ENCODE measurements around the gene CD180. TPM values are rescaled to one million over a fixed set of nuclear protein-coding genes. Genes with fewer than 3 reads are reported as not detected.

Gene CD180
- total and polyA plus RNA-seq, 2 experiments from 2014 or later = 0.07 TPM; not detected in 1

GRCh38 chr5:67216564-67216963, 20.0 kb upstream of the CD180 start:
- H3K27me3 ChIP-seq = no peaks in the 10 kb centered on the region
- no peaks in the 10 kb centered on the region for H3K9me2 ChIP-seq (replicated peaks; ENCODE audit: insufficient read depth)
- H3K4me3 ChIP-seq = no peak overlapping the region
- no peak overlapping the region for H3K27ac ChIP-seq
- no peaks in the 10 kb centered on the region for H3K36me3 ChIP-seq (replicated peaks; ENCODE audit: insufficient read depth, low read depth)
- no peaks in the 10 kb centered on the region for H3K9me3 ChIP-seq (ENCODE audit: low read depth)
- no peaks in the 10 kb centered on the region for H3K79me2 ChIP-seq
- DNase-seq (ENCODE audit: low spot score) = no peak
- no peak overlapping the region for H3K4me2 ChIP-seq
- H4K20me1 ChIP-seq (ENCODE audit: insufficient read depth, poor library complexity, severe bottlenecking) = no peaks in the 10 kb centered on the region
- peaks cover 7% of the 10 kb centered on the region for H3K4me1 ChIP-seq (ENCODE audit: insufficient read depth)
- 97% methylated on average over 1 of the region's 1 CpG for WGBS (ENCODE audit: low lambda C conversion rate, missing lambda C conversion rate)
- no peak overlapping the region for H2AFZ ChIP-seq
- no peak for TF ChIP-seq CTCF (IDR thresholded peaks at IDR 0.05; ENCODE audit: poor library complexity)
- no peak for TF ChIP-seq EZH2 (IDR thresholded peaks at IDR 0.05; ENCODE audit: borderline replicate concordance)
- no peak for TF ChIP-seq EZH2phosphoT487 (IDR thresholded peaks at IDR 0.05; ENCODE audit: low read depth, severe bottlenecking, unreplicated experiment)

- WGBS (ENCODE audit: low lambda C conversion rate, missing lambda C conversion rate) = 55% methylated on average over 19 of the region's 19 CpGs
- Histone ChIP-seq H3K27me3 (no peaks in the 10 kb centered on the region), H3K4me1 (ENCODE audit: insufficient read depth) (peaks cover 7% of the 10 kb centered on the region), H3K36me3 (replicated peaks; ENCODE audit: insufficient read depth, low read depth) (no peaks in the 10 kb centered on the region), H3K9me3 (ENCODE audit: low read depth) (no peaks in the 10 kb centered on the region), H3K9me2 (replicated peaks; ENCODE audit: insufficient read depth) (no peaks in the 10 kb centered on the region), H2AFZ (peak overlapping the region; percentile 83), H3K79me2 (no peaks in the 10 kb centered on the region), H3K4me2 (peak overlapping the region; percentile 70), H3K4me3 (no peak overlapping the region), H3K27ac (peak overlapping the region; percentile 76), H4K20me1 (ENCODE audit: insufficient read depth, poor library complexity, severe bottlenecking) (no peaks in the 10 kb centered on the region)
- no peak for TF ChIP-seq EZH2 (IDR thresholded peaks at IDR 0.05; ENCODE audit: borderline replicate concordance)
- TF ChIP-seq CTCF (IDR thresholded peaks at IDR 0.05; ENCODE audit: poor library complexity) = no peak
- TF ChIP-seq EZH2phosphoT487 (IDR thresholded peaks at IDR 0.05; ENCODE audit: low read depth, severe bottlenecking, unreplicated experiment) = no peak
- DNase-seq (ENCODE audit: low spot score) = peak; percentile 52
Observed at GRCh38 chr5:67215519-67216471, 19.2 kb upstream of the CD180 start.

GRCh38 chr5:67214707-67215447, 18.3 kb upstream of the CD180 start:
- no peaks in the 10 kb centered on the region for H3K9me2 ChIP-seq (replicated peaks; ENCODE audit: insufficient read depth)
- no peaks in the 10 kb centered on the region for H3K9me3 ChIP-seq (ENCODE audit: low read depth)
- H3K4me2 ChIP-seq = peak overlapping the region; percentile 70
- peak; percentile 30 for DNase-seq (ENCODE audit: low spot score)
- peak overlapping the region; percentile 76 for H3K27ac ChIP-seq
- no peaks in the 10 kb centered on the region for H3K79me2 ChIP-seq
- 83% methylated on average over 12 of the region's 12 CpGs for WGBS (ENCODE audit: low lambda C conversion rate, missing lambda C conversion rate)
- H2AFZ ChIP-seq = peak overlapping the region; percentile 83
- no peaks in the 10 kb centered on the region for H4K20me1 ChIP-seq (ENCODE audit: insufficient read depth, poor library complexity, severe bottlenecking)
- no peak overlapping the region for H3K4me3 ChIP-seq
- TF ChIP-seq EZH2 (IDR thresholded peaks at IDR 0.05; ENCODE audit: borderline replicate concordance) (no peak), EZH2phosphoT487 (IDR thresholded peaks at IDR 0.05; ENCODE audit: low read depth, severe bottlenecking, unreplicated experiment) (no peak), CTCF (IDR thresholded peaks at IDR 0.05; ENCODE audit: poor library complexity) (no peak)
- H3K36me3 ChIP-seq (replicated peaks; ENCODE audit: insufficient read depth, low read depth) = no peaks in the 10 kb centered on the region
- no peaks in the 10 kb centered on the region for H3K27me3 ChIP-seq
- peaks cover 7% of the 10 kb centered on the region for H3K4me1 ChIP-seq (ENCODE audit: insufficient read depth)
